NCI-H1417 (cell line): Measurements from ENCODE around the gene PWWP2A.

Experiments
- DNase-seq, 3 experiments: peaks; one replicate each; lab custom pipeline; 2025; lab: John Stamatoyannopoulos, UW

PWWP2A gene

DNA sequence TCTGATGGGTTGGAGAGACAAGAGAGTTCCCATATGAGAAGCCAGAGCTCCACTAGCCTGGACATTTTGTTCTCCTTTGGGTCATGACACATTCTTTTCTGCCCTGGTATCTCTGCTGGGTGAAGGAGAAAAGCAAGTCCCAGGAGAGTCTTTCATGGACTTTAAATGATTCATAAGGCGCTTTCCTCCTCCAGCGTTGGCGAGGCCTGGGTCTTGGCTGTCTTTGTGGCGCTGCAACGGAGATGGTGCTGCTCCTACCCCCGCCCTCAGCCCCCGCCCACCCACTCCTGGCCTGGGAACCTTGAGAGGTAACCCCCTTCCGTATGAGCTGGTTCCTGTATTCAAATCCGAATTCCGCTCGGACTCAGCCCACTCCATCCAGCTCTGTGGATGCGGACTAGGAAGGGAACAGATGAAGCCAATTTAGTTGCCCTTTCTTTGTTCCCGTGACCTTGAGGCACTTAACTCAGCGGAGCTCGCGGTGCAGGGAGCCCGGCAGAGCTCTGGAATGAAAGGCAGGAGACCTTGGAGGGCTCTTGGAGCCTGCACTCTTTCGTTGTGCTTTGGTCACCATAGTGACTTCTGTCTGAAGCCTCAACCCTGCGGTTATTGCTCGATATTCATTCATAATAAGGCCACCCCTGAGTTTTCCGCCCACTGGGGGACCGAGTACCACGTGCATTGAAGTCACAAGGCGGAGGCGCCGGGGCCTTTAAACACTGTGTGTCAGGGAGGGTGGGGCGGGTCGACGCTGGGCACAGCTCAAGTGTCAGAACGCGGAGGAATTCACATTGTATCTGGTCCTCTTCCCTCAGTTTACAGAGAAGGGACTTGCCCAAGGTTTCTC lies 14.0 kb upstream of the PWWP2A start:
- DNase-seq = peak; percentile 4 to 18 (median 13)

GRCh38 chr5:160129841-160130240 lies 10.6 kb upstream of the PWWP2A start:
- DNase-seq = no peak

DNA sequence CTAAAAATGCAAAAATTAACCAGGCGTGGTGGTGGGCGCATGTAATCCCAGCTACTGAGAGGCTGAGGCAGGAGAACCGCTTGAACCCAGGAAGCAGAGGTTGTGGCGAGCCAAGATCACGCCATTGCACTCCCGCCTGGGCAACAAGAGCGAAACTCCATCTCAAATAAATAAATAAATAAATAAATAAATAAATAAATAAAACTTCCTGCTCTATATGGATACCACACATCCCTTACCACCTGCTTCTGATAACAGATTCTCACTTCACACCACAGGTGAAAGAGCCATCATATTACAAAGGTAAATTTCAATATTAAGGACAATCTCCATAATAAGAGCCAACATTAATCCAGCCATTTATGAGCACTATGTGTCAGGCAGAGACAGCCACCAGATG lies 9.4 kb upstream of the PWWP2A start:
- no peak for DNase-seq

DNA sequence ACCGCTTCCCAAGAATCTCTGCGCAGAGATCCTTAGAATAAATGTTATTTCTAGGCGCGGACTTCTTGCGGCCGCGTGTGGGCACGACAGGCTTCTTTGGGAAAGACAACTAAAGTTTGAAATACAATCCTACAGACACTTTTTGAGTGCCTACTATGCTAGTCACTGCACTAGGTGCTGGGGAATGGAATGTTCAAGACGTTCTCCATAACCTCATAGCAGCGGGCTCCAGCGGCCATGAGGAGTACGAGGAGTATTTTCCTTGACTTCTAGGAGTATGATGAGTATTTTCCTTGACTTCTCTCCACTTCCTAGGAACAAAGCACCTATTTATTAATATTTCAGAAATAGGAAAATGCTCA lies 636 bp upstream of the PWWP2A start:
- DNase-seq = no peak

DNA sequence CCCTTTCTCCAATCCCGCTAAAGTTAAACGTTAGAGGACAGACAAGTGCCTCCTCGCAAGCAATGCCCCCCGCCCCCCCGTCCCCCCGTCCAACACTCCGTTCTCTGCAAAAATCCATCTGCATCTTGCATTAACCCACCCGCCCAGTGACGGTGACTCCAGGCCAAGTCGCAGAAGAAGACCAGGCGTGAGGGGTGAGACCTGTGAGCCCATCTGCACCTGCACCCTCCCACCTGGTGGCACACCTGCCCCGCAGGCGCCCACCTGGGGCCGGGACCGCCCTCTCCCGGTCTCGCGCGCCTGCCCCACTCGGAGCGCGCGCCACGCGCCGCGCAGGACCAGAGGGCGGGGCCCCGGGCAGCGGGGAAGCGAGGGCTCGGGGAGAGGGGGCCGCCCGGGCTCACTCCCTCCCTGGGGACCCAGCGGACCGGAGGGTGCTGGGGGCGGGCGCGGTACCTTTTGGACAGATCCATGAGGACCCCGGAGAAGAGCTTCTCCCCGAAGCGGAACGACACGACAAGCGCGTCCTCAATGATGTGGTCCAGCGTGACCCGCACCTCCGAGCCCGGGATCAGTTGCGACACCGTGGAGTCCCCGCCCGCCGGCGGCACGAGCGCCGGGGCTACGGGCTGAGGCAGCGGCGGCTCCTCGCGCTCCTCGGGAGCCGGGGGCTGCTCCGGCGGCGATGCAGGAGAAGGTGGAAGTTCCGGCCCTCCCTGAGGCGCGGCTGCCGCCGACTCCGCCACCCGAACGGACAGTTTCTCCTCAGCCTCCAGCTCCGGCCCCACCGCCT lies 705 bp downstream of the PWWP2A start:
- peak; percentile 57 to 72 (median 72) for DNase-seq

GRCh38 chr5:160116991-160117390 lies 2.3 kb downstream of the PWWP2A start:
- DNase-seq = no peak

DNA sequence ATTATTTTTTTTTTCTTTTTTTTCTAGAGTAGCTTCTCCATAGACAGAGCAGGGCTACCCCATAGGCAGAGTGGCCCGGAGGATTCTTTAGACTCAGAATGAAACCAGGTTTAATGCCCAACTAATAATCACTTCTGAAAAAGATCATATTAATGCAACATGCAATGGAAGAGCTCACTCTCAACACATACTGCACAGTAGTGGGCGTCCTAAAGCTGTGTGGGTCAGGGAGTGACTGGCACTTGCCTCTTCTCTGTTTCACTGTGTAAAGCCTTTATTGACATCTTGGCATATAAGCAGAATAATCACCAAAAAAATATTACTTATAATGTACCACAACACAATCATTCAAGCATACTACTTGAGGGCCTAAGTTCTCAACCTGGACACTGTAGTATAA lies 11.1 kb downstream of the PWWP2A start:
- no peak for DNase-seq

- no peak for DNase-seq
Observed at GRCh38 chr5:160105686-160106360, 13.4 kb downstream of the PWWP2A start.

DNA sequence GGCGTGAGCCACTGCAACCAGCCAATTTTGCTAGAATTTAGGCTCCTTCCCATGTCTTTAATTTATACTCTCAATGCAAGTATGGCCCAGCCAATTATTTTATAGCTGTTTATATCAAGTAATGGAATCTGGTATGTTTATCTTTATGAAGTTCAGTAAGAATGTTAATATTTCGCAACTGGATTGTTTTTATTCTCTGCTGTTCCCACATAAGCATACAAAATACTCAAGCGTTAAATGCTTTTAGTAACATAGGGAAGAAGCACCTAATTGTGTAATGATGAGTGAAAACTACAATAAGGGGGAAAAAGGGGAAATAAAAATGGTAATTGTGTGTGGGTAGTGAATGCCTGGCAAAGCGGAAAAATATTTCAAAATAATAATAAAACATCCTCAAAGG lies 21.3 kb downstream of the PWWP2A start:
- DNase-seq = no peak

GRCh38 chr5:160096178-160096577 lies 23.1 kb downstream of the PWWP2A start:
- DNase-seq = no peak

GRCh38 chr5:160092960-160093707 lies 26.1 kb downstream of the PWWP2A start:
- no peak for DNase-seq

DNA sequence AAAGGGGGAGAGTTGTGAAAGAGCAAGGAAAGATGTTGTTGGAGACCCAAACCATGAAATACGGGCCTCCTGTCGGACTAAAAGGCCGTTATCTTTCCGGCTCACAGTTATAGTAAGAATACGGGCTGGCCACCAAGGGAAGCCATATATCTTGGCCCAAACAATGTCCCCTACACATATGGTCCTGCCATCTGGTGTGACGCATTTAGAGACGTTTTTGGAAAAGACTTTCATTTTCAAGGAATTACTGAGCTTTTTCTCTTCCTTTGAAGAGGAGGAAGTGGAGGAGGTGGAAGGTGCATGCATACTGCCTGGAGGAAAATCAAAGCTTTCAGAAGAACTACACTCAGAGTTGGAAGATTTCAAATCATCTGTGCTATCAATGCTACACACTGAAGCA lies 26.7 kb downstream of the PWWP2A start:
- DNase-seq = no peak

- DNase-seq = no peak
Observed at GRCh38 chr5:160090059-160090458, 29.2 kb downstream of the PWWP2A start.

- no peak for DNase-seq
Observed at GRCh38 chr5:160089531-160089930, 29.7 kb downstream of the PWWP2A start.

GRCh38 chr5:160088805-160089204 lies 30.4 kb downstream of the PWWP2A start:
- DNase-seq = no peak

GRCh38 chr5:160087199-160087598 lies 32.1 kb downstream of the PWWP2A start:
- no peak for DNase-seq

DNA sequence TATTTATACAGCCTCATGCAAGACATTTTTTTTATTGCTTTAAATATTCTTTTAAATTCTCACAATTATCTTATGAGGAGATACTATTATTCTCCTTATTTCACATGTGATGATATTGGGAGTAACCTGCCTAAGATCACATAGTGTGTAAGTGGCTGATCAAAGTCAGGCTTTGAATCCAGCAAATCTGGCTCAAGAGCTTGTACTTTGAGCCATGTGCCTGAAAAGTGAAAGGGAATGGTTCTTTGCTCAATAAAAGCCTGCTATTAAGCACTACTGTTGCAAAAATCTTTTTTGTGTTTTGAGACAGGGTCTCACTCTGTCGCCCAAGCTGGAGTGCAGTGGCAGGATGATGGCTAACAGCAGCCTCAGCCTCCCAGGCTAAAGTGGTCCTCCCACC lies 35.1 kb downstream of the PWWP2A start:
- DNase-seq = no peak

GRCh38 chr5:160083501-160083900 lies 35.7 kb downstream of the PWWP2A start:
- no peak for DNase-seq

DNA sequence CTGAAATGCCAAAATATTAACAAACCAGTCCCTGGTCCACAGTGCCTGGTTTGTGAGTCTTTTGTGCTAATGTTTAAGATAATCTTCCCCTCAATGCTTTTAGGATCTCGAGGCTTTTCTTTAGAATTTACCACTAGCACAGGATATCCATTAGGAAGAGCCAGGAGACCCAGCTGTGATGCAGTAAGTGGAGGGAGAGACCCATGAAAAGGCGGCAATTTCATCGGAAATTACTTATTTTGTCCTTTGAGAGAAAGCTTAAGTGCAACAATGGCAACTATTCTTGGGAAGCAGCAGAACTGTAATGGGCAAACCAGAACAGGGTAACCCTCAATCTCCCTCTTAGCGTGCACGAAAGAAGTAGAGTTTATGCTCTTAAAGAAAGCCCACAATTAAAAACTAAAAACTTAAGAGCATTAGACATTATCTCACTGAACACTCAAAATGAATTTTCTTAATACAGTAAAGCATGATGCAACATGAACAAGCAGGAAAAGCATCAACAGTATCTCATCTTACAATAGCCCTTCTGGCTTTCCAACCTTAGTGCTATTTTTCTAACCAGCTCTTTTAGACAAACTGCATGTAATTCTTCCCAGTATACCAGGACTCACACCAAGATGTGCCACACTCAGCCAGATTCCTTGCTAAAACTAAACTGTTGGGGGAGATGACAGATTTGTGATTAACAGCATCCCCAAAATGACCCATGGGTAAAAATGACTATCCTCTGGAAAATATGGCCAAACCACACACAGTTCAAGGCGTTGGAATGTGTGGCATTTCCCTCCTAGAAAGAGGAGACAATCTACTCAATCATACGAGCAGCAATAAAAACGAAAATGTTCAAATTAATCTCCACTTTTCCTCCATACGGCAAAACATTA lies 36.4 kb downstream of the PWWP2A start:
- DNase-seq = no peak

DNA sequence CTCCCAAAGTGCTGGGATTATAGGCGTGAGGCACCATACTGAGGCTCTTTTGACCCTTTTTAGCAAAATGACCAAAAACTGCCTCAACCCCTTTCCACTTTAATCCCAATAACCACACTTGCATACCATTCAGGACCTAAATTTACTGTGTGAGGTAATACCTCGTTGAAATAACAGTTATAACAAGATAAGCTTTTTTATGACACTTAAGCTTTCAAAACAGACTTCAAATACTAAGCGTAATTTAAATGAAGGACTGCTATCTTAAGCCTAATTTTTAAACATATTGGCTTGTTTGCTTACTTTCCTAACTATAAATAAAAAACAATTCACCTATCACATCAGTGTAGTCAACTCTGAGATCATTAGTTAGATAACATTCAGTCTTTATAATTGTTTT lies 37.8 kb downstream of the PWWP2A start:
- DNase-seq = no peak

DNA sequence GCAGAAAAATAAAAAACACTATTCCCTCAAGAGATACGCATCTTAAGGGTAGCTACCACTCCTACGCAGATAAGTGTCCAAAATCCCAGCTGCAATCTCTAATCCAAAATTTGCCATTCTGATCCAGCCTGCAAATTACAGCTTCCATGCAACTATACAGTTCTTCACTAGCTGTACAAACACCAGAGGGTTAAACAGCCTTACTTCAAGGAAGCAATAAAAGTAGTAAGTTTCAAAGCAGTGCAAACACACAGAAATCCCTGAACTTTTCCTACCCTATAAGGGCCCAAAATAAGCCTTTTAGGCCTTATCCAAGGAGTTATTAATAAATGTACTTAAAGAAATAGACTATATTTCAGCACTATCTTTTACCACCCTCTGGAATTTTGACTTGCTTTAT lies 39.5 kb downstream of the PWWP2A start:
- no peak for DNase-seq
